Superior temporal gyrus (tissue), 1 donor: Measurements from ENCODE around the gene INSRR.
A peak's percentile ranks its signal among the peaks of the same experiment; 100 is the strongest.

Experiments
- DNase-seq: peaks from one replicate; pipeline ENCODE4 v3.0.0-alpha.2; 2016; ENCODE audit errors: extremely low spot score

Gene INSRR

DNA sequence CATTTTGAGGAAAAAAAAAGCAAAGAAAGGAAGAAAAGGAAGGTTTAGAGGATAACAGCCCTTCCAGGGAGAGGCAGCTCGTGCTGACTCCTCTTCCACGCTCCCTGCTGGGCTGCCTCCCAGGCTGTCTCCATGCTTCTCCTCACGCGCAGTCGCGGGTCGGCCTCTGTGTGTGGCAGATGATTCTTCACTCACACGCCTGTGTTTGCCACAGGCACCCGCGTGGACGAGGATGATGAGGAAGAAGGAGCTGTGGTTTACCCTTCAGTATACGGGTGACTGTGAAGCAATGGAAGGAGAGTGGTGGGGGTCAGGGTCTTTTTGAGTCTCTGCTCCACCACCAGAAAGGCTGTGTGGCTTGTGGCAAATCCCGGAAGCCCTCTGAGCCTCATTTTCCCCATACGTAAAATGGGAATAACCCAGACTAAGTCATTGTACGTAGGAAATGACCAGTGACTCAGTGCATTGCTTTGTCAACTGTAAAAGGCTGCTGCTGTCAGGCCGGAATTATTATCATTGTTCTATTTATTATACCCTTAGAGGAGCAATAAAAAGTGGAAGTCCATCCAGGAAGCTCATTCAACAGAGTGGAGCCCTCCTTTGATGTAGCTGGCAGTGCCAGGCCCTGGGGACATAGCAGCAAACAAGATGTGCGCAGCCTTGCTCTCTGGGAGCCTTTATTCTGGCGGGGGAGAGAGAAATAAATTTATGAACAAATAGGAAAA, 30.4 kb downstream of the INSRR start:
- no peak for DNase-seq

DNA sequence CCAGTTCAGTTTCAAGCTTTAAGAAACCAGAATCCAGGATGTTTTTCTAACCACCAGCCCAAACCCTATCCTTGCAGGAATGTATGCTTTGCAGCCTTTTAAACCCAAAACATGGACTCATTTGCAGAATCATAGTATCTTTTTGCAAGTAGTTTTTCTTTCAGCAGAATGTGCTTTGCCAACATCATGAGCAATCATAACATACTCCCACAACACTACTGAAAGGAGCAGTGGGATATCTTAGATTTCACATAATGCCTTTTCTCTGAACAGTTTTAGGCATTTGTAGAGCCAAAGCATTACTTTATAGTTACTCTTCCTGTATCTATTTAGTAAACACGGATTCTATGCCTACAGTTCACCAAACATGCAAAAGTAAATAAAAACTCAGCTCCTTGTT, 32.3 kb downstream of the INSRR start:
- peak; percentile 22 for DNase-seq

DNA sequence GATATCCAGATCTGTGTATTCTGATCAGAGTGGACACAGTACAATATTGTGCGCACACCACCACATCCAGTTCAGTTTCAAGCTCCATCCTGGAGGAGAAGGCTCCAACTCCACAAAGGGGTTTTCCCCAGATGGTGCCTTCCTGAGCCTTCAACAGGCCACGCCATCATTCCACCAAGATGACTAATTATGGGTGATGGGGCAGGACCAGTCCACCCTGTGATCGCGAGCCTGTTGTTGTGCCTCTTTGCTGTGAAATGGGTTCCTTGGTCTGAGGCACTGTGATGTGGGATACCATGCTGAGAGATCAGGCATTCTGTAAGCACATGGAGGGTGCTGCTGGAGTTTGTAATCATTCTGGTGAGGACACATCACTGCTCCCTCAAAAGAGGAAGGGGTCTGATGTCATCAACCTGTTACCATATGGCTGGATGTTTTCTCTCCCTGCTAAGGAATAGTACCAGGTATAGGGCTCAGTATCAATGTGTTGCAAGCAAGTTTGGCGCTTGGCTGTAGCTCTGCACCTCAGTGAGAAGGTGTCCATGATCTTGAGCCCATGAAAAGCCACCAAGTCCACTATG, 35.6 kb downstream of the INSRR start:
- no peak for DNase-seq

DNA sequence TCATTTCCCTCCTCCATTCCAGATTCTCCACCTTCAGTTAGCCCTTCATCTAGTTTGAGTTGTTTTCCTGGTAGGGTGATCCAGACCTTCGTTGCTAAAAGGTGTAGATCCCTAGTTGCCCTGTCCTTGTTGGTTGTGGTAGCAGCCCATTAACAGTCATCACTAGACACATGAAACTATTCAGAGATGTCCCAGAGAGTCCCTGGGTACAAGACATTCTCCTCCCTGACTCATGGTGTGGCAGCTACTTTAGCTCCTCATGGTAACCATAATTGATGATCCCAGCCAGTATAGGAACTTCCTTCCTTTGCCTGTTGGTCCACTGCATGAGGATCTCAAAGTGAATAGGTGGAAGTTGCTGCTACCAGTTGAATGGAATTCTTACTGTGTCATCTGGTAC, 36.2 kb downstream of the INSRR start:
- DNase-seq, result no peak

DNA sequence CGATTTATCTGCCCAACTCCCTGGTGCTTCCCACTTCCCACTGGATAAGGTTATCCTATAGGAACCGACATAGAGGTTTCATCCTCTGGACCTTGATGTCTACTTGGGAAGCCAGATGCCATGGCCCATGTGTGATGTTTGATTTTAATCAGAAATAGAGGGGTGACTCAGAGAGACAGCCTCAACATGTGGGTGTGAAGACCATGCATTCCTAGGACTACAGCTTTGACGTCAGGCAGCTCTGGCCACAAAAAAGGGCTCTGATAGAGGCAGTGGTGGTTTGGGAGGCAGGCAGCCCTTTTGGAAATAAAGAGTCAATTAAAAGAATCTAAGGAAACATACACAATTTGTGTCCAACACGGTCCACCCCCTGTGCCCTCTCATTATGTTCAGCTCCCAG, 37.1 kb downstream of the INSRR start:
- no peak for DNase-seq

DNA sequence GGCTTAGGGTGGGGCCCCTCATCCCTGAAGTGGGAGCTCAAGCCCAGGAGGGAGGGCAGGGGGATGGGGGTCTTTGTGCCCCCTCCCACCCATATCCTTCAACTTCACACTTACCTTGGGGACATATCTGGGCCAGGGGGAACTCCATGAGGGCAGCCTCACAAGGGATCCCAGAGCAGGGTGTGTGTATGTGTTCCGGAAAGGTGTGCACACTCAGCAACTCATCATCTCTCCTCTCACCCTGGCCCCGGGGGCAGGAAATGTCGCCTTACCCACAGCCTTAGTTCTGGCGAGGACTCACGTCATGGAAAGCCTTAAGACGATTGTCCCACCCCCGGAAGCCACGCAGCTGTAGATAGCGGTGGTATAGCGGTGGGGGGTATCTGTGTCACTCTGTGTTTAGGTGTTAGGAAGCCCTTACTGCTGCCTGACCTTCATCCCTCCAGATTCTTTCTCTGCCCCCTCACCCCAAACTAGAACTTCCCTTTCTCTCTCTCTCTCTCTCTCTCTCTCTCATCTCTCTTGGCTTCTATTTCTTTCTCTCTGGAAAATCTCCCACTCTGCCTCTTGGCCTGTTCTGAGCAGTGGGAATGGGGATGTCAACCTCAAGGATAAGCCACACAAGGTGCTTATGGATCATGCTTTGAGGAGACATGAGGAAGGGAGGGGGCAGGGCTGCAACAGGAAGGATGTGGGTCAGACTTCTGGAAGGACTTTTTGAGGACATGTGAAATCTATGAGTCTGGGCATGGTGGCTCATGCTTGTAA, 42.2 kb downstream of the INSRR start, which contains the start of gene SH2D2A:
Gene SH2D2A (minus strand): TSS at position 288 of the 768 bp plus-strand sequence. CDS start 140 bp downstream, at position 148.
- no peak for DNase-seq

DNA sequence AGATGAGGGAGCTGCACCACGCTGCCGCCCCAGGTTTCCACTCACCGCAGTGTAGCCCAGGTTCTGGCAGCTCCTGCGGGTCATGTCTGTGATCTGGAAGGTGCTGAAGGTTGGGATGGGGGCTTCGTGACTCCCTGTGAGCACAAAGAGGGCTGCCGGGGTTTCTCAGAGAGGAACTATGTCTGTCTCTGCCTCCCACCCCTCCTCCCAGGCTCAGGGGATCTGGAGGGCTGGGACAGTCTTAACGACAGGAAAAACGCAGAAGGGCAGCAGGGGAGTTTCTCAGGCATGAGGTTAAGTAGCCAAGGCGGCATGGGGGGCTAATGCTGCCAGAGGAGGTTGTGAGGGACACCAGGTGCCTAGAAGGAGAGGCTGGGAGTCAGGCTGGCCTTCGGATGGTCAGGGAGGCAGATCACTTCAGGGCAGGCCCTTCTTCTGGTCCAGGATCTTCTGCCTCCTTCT, 42.9 kb downstream of the INSRR start:
- DNase-seq, result no peak

DNA sequence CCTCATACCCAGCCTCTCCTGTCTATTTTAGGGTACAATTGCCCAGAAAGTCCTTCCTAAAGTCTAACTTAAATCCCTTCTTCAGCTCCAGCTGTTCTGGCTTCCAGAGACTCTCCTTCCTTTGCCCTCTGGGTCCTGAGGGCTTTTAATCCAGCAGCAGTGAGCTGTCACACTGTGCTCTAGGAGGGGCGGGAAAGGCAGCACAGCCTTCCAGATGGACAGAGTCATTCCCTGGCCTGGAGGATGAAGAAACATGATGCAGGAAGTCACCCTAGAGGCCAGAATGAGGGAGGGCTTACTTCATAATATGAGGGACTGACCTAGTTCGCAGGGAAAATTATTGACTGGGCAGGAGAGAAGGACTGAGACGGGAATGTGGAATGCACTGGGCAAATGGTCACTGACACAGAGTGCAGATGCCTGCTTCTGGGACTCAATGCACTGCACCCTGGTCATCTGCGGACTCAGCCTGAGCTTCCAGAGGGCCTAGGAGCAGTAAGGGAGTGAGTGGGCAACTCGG, 43.5 kb downstream of the INSRR start:
- DNase-seq, result no peak

DNA sequence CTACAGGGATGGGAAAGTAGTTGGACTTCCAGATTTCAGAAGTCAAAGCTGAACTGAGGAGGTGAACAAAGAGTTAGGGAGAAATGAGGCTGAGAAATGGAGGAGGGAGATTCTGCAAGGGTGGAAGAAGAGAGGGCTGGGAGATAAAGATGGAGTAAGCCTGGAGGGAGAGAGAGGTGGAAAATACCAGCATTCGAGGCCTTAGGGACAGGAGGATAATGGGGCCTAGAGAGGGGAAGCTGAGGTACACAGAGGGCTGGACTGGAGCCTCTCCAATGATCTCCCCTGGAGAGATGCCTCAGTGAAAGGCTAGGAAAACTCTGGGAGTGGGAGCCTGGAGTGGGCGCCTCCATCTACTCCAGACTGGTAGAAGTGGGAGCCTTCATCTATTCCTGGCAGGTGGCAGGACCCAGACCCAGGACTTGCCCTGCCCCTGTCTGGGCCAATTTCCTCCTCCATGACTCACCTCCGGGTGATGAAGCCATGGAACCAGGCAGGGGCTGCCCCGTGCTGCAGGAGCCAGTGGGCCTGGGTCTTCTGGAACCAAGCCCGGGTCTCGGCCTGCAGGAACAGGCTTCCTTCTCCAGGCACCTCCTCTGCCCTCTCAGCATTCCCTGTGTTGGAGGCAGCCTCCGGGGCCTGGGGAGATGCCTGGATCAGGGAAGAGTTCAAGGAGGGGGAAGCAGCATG, 44.2 kb downstream of the INSRR start:
- DNase-seq, result no peak

DNA sequence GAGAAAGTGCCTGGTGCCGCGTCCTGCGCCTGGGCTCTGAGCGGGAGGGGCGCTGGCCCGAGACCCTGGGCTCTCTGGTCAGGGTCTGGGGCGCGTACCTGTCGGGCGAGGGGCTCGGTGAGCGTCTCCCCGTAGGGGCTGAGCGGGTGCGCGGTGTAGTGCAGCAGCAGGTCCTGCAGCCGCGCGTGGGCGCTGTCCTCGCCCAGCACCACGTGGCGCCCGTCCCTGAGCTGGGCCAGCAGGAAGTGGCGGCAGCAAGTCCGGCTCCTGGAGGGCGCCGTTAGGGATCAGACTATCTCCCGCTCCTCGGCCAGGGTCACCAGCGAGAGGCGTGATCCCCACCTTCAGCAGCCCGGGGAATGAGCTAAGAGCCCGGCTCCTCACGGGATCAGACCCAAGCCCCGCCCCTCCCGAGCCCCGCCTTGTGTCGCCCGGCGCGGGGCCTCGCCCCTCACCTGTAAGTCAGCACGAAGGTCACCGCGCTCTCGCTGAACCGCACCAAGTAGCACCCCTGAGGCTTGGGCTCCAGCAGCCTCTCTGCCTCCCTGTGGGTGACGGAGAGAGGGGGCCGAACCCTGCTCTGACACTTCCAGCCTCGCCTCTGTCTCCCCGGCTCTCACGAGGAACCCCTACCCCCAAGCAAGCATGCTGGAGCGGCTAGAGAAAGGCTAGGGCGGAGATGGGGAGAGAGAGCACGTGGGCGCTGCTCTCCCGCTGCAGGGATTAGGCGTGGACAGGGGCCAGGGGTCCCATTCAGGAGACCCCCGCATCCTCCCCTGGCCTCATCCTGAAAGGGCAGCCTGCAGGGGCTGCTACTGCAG, 45.0 kb downstream of the INSRR start:
- DNase-seq, result peak; percentile 57

DNA sequence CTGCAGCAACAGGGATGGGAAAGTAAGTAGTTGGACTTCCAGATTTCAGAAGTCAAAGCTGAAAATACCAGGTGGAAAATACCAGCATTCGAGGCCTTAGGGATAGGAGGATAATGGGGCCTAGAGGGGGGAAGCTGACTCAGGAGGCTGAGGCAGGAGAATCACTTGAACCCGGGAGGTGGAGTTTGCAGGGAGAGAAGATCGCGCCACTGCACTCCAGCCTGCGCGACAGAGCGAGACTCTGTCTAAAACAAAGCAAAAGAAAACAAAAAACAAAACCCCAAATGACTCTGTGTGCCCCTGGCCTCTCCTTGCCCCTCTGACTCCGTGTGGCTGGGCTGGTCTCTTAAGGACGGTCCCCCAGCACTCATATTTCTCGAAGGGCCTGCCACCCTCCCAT, 45.6 kb downstream of the INSRR start:
- no peak for DNase-seq

DNA sequence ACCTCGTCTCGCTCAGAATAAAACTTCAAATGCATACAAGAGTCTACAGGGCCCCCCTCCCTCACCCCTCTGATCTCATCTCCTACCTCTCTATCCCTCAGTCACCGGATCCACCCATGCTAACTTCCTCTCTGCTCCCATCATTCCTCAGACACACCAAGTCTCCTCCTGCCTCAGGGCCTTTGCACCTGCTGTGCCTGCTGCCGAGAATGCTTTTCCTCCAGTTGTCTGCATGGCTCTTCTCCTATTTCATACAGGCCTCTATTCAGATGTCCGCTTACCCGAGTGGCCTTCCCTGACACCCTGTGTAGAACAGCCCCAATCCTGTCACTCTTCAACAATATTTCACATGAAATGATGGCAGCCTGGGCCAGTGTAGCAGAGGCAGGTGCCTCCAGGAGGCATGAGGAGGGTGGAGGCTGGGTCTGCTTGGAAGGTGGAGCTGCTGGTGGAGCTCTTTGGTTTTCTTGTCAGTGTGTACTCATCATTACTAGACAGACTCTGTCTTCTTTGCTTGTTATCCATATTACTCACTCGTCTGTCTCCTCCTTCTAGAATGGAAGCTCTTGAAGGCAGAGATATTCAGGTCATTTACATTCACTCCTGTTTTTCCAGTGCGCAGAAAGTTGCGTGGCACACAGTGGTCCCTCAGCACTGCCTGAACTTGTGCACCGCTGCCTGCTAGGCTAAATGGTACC, 46.5 kb downstream of the INSRR start:
- no peak for DNase-seq

DNA sequence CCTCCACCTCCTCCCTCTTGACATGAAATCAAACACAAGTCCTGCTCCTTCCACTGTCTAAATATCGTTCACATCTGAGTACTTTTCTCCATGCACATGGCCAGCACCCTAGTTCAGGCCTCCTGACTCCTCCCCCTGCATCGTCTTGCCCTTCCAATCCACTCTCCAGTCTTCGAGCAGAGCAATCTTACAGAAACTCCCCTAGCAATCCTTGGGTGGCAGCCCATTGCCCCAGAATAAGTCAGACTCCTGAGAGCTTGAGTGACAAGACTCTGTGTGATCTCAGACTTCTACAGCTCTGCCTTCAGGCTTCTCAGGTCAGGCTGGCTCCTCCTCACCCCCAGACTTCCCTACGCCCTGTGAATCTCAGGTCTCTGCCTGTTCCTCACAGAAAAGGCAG, 47.7 kb downstream of the INSRR start:
- DNase-seq, result no peak

DNA sequence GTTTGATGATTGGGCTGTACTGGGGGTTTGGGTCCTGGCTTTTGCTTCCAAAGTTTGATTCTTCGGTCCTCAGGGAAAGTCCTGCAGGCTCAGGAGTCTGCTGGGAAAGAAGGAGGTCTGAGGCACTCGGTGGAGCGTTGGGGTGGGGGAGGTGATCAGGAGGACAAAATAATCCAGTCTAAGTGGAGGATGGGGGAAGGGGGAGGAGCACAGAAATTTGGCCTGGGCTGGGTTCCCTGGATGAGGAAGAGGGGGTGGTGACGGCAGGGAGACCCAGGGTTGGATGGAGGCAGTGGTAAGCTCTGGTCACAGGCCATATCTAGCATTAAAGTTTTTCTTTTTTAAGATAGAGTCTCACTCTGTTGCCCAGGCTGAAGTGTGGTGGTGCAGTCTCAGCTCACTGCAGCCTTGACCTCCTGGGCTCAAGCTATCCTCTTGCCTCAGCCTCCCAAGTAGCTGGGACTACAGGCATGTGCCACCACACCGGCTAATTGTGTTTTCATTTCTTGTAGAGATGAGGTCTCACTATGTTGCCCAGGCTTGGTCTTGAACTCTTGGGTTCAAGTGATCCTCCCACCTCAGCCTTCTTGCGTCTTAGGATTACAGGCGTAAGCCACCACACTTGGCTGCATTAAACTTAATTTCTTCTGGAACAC, 49.1 kb downstream of the INSRR start:
- no peak for DNase-seq

DNA sequence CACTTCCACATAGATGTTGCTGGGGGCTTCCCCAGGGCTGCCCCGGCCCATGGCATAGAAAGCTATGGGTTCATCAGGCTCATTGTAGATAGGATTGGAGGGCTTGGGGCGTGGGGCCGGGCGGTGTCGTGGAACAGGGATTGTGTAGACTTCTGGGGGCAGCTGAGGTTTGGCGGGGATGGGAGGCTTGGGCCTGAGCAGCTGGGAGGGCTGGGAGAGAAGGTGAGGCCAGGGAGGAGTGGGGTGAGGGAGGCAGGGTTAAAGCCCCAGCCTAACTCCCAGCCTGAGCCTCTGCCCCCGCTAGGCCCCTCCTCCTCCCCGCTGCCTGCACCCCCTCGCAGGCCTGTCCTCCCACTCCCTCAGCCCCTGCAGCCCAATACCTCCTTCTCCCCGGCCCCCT, 49.6 kb downstream of the INSRR start:
- DNase-seq, result no peak

DNA sequence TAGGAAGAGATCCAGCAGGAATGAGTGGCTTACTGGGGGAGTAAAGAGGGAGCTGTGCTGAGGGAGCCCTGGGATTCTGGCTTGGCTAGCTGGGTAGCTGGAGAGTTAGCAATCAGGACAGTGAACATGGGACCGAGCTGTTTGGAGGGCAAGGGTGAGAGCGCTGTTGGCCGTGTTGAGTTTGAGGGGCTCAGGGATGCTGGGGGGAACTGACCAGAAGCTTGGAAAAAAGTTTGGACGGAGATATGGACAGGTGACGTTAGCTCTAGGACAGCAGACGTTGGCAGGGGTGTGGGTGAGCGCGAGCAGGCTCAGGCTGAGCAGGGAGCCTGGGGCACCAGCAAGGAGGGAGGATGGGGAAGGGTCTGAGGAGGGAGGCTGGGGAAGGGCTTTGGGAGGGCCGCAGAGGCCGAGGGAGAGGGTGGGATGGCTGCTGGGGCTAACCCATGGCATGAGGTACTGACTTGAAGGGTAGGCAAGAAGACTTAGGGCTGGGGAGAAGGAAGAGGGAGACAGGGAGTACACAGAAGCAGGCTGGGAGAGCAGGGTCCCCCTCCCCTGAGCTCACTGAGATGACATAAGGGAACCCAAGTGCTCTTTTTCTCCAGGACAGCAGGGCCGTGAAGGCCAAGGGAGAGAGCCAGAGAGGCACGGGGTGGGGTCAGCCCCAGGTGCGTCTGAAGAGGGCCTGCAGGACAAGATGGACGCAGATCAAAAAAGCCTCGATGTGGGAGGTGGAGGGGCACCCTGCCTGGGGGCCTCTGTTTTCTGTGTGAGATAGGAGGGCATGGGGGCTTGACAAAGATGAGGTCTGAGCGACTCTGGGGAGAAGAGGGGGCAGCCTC, 50.5 kb downstream of the INSRR start:
- no peak for DNase-seq

DNA sequence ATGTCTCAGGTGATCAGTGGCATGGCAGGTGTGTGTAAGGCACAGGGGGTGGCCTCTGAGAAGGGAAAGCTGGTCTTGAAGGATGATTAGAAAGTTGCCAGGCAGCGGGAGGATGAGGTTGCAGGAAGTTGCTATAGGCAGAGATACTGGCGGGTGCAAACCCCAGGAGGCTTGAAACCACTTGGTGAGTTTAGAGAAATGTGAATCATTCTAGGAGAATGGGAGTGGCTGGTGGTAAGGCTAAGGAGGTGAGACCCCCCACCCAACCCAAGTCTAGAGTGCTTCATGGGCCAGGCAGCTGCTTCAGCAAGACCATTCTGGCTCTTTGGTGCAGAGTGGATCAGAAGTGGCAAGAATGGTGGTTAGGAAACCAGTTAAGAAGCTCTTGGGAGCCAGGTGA, 51.3 kb downstream of the INSRR start:
- DNase-seq, result no peak

DNA sequence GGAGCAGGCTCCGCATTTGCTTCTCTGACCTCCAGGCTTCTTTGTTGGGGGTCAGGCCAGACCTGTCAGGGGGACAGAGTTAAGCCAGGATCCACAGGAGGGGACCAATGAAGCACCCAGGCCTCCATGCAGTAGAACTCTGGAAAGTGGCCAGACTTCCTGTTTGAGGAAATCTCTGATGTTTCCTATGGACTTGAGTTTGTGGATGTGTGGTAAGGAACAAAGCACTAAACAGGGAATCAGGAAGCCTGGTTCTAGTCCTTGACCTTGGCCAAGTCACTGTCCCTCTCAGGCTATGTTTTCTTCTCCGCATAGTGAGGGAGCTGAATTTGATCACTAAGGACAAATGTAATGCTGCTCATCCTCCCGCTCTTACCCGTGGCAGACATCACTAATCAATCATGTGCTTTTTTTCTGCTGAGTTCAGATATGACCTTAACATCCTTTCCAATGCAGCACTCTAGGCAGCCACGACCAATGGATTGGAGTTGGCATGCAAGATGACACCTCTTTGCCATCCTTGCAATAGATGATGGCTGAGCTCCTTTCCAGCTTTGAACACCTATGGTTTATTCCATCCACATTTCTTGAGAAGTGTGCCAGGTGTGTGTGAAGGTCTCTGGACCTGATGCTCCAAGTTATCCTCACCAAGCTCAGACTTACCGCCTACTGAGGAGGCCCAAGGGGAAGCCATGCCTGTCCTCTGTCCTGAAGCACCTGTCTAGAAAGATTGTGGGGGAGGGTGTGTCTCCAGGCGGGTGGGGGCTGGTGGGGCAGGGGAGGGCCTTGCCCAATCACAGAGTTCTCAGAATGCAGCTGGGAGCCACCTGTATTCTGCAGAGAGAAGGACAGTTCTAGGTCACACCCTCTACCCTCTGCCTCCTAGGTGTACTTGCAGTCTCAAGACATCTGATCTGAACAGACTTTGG, 52.1 kb downstream of the INSRR start:
- DNase-seq, result no peak
